Measurements from ENCODE around the gene NLN.

The NLN gene

GRCh38 chr5:65811885-65812284 is 89.9 kb downstream of the NLN start:
- no peak overlapping the region for H3K4me3 ChIP-seq (ENCODE audit: control insufficient read depth, low read depth, low read length)
- no peak for TF ChIP-seq CTCF (IDR thresholded peaks at IDR 0.05; ENCODE audit: control insufficient read depth, insufficient read depth, low read depth, low read length, missing control alignments)
- DNase-seq (ENCODE audit: low read depth): no peak

- no peak overlapping the region for H3K4me3 ChIP-seq (ENCODE audit: control insufficient read depth, low read depth, low read length)
- DNase-seq (ENCODE audit: low read depth): no peak
- no peak for TF ChIP-seq CTCF (IDR thresholded peaks at IDR 0.05; ENCODE audit: control insufficient read depth, insufficient read depth, low read depth, low read length, missing control alignments)
These were observed 90.6 kb downstream of the NLN start for GRCh38 chr5:65812648-65813047.

GRCh38 chr5:65813174-65813573 is 91.2 kb downstream of the NLN start:
- DNase-seq (ENCODE audit: low read depth): no peak
- H3K4me3 ChIP-seq (ENCODE audit: control insufficient read depth, low read depth, low read length): no peak overlapping the region
- TF ChIP-seq CTCF (IDR thresholded peaks at IDR 0.05; ENCODE audit: control insufficient read depth, insufficient read depth, low read depth, low read length, missing control alignments): no peak

GRCh38 chr5:65815161-65815560 is 93.2 kb downstream of the NLN start:
- no peak for DNase-seq (ENCODE audit: low read depth)
- TF ChIP-seq CTCF (IDR thresholded peaks at IDR 0.05; ENCODE audit: control insufficient read depth, insufficient read depth, low read depth, low read length, missing control alignments): no peak
- H3K4me3 ChIP-seq (ENCODE audit: control insufficient read depth, low read depth, low read length): no peak overlapping the region

DNA sequence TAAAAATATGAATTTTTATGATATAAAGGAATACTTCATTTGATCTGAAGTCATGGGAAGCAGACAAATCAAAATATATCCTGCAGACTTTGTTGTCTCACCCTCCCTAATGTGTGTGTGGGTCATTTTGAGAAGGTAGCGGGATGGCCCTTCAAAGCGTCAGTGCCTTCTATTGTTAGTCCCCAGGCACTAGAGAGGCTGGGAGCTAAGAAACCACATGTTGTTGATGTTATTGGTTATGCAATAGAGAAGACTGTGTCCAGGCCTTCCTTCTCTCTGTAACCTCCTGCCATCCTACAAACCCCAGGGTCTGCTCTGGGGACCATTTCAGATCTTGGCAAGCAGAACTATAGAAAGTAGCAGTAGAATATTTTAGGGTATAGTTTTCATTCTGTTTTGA is 94.7 kb downstream of the NLN start:
- no peak overlapping the region for H3K4me3 ChIP-seq (ENCODE audit: control insufficient read depth, low read depth, low read length)
- no peak for DNase-seq (ENCODE audit: low read depth)
- TF ChIP-seq CTCF (IDR thresholded peaks at IDR 0.05; ENCODE audit: control insufficient read depth, insufficient read depth, low read depth, low read length, missing control alignments): no peak

- no peak overlapping the region for H3K4me3 ChIP-seq (ENCODE audit: control insufficient read depth, low read depth, low read length)
- no peak for TF ChIP-seq CTCF (IDR thresholded peaks at IDR 0.05; ENCODE audit: control insufficient read depth, insufficient read depth, low read depth, low read length, missing control alignments)
- no peak for DNase-seq (ENCODE audit: low read depth)
These were observed 95.9 kb downstream of the NLN start for GRCh38 chr5:65817931-65818330.

DNA sequence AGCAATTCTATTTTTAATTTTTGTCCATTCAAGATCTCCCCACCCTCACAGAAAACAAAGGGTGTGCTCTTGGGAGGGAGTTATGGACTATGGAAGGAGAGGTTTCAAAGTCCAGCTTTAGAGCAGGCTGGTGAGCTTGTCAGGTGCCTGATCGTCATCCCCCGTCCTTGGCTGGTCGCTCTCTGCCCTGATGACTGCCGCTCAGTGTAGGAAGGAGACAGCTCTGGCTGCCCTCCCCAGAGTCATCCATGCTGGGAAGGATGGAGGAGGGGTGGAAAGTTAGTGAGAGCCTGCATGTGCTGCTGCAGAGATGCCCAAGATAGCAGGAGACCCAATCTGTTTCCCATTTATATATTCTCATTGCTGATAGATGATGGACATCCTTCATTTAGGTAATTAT is 96.6 kb downstream of the NLN start:
- TF ChIP-seq CTCF (IDR thresholded peaks at IDR 0.05; ENCODE audit: control insufficient read depth, insufficient read depth, low read depth, low read length, missing control alignments): no peak
- no peak overlapping the region for H3K4me3 ChIP-seq (ENCODE audit: control insufficient read depth, low read depth, low read length)
- no peak for DNase-seq (ENCODE audit: low read depth)
